ENCODE measurements around the gene MEPCE.

The MEPCE gene

DNA sequence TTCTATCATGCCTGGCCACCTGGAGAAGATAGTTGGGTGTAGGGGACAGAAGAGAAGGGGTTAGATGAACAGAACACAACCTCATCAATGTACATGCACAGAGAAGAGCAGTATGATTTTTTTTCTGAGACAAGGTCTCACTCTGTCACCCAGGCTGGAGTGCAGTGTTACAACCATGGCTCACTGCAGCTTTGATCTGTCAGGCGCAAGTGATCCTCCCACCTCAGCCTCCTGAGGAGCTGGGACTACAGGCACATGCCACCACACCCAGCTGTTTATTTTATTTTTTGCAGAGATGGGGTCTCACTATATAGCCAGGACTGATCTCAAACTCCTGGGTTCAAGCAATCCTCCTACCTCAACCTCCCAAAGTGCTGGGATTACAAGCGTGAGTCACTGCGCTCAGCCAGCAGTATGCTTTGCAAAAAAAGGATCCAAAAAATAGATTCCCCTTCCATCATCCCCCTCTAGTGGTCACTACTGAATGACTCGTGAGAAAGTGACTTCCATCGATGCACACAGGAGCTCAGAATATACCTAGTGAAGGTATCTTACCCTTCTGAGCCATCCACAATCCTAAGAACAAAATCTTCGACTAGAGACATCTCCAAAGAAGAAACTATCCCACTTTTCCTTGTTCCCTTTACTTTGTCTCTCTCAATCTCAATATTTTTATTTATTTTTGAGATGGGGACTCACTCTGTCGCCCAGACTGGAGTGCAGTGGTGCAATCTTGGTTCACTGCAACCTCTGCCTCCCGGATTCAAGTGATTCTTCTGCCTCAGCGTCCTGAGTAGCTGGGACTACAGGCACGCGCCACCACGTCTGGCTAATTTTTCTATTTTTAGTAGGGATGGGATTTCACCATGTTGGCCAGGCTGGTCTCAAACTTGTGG lies 22.1 kb upstream of the MEPCE start:
- peak; percentile 69 for DNase-seq (ENCODE audit: low spot score)

DNA sequence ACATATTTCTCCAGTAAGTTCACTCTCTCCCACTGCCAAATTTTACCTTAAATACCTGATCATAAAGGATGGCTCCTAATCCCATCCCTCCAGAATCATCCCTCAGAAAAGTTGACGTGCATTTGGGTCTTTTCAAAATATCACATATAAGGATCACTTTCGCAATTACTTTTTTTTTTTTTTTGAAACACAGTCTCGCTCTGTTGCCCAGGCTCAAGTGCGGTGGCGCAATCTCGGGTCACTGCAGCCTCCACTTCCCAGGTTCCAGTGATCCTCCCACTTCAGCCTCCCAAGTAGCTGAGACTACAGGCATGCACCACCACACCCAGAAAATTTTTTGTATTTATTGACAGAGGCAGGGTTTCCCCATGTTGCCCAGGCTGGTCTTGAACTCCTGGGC lies 18.5 kb upstream of the MEPCE start:
- no peak for DNase-seq (ENCODE audit: low spot score)

DNA sequence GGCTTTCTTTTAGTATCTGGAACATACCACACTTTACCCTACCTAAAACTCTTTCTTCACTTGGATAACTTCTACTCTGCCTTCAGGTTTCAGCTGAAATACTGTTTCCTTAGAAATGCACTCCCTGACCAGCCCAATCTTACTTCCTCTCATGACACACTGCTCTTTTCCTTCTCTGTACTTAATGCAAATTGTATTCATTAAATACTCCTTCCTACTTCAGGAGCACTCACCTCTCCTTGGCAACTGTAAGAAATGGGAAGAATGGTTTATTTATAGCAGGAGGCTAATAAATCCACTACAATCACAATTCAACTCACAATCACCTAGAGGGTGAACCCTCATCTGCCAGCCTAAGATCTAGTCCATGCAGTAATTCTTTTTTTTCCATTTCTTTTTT lies 16.3 kb upstream of the MEPCE start:
- no peak for DNase-seq (ENCODE audit: low spot score)

DNA sequence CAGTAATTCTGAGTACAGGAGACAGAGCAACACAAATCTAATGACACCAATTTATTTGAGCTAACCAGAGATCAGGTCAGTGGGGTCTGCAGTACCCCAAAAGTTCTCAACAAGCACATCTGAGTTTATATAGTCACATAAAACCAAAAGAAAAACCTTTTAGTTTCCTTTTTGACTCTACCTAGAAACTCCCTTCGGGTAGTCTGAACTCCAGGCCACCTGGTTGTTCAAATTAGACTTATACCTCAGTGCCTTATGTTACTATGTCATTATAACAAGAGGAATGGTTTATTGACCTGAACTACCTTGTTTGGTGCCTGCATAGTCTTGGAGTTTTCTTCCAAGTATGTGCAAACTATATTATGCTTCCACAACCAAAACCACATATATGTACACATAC lies 15.7 kb upstream of the MEPCE start:
- DNase-seq (ENCODE audit: low spot score) = no peak

DNA sequence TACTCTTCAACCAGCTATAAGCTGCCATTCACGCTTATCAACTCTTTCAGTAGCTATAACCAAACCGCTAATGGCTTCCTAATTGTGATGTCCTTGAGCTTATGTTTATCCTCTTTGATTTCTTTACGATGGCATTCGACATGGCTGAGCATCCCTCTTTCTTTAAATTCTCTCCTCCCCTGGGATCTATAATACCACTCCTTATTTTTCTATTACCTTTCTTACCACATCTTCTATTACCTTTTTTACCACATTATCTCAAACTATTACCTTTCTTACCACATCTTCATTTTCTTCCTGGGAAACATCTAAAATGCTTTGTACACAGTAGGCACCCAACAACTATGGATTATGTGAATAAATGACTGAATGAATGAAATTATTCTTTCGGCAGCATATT lies 14.2 kb upstream of the MEPCE start:
- DNase-seq (ENCODE audit: low spot score) = no peak

DNA sequence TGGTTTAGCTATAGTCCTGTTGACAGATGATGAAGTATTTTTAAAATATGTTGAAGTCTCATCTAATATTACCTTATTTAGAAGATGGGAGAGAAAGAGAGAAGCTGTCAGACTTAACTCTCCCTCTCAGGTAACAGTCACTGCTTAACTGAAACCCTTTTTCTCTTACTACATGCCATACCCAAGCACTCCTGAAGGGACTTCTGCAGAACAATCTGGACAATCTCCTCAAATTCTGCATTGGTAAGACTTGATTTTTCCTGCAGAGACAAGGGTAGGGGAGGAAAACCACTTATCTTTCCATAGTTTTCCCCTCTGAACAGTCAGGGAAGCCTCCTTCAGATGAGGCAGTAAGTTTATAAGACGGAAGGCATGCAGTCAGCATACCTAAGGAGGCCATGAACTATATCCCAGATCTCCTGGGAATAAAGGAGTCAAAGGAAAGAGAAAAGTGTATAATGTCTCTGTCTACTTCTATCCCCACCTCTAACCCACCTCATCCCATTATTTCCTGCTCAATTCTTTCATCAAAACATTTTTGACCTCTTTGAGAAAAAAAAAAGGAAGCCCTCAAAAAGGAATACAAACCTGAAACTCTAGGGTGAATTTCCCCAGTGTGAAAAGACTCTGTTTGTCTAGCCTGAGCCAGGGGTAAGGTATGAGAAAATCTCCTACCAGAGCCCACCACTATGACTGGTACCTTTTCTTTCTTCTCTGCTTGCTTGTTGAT lies 10.5 kb upstream of the MEPCE start:
- DNase-seq (ENCODE audit: low spot score) = no peak

DNA sequence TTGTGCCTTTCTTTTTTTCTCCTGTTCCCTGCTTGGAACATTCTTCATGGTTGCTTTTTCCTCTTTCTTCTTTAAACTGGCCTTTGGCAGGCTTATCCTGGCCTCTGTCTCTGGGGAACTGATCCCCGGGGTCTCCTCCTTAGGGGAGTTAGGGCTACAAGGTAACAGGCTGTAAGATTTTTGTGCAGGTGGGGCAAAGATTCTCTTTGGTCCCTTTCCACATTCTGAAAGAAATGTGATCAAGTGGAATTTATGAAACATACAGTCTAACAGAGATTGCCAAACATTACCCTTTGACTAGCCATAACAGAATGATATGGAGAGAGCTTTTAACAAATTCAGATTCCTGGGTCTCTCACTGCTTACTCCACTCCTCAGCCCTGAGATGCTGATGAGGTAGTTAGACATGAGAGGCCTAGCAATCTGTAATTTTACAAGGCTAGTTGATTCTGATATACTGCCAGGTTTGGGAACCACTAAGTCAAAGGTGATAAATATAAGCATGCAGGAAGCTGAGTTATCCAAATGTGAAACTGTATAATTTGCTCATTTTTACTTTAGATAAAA lies 9.9 kb upstream of the MEPCE start:
- no peak for DNase-seq (ENCODE audit: low spot score)

DNA sequence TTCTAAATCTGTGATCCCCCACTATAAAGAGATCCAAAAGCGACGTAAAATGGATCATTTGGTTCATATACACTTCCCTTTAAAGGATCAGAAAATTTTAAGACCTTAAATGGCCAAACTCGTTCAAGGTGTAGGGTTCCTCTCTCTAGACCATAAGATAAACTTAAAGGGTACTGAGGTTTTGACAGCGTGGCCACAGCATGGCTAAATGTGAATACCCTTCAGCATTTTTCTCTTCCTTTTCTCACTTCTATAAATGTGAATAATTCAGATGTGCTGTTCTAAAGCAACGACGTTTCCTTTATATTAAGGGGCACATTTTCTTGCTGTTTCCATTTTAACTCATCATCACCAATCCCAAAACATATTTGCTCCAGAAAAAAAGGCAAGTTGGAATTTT lies 6.3 kb upstream of the MEPCE start:
- DNase-seq (ENCODE audit: low spot score) = no peak

DNA sequence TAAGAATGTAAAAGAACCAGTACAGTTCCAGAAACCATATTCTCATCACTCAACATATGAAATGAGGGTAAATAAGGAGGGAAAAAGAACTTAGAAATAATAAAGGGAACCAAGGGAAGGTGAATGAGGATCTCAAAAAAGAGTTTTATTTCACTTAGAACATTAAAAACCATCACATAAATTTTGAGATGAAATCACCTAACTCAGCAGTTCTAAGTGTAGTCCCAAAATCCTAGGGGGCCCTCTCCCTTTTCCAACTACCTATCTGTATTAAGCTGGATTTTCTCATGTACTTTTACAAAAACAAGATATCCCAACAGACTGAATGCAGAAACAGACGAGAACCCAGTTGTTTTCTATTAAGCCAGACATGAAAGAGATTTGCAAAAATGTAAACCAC lies 4.3 kb upstream of the MEPCE start:
- no peak for DNase-seq (ENCODE audit: low spot score)

DNA sequence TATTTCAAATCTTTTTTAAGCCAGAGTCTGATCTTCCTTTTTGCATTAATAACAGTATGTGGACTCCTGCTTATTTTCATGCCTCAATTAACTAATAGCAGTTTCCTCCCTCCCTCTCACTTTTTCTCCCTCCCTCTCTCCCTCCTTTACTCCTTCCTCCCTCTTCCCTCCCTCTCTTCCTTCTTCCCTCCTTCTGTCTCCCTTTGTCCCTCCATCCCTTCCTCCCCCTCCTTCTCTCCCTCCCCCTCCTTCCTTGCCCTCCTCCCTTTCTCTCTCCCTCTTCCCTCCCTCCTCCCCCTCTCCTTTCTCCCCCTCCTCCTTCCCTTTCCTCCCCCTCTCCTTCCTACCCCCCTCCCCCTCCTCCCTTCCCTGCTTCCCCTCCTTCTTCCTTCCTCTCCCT lies 3.1 kb upstream of the MEPCE start:
- no peak for DNase-seq (ENCODE audit: low spot score)

DNA sequence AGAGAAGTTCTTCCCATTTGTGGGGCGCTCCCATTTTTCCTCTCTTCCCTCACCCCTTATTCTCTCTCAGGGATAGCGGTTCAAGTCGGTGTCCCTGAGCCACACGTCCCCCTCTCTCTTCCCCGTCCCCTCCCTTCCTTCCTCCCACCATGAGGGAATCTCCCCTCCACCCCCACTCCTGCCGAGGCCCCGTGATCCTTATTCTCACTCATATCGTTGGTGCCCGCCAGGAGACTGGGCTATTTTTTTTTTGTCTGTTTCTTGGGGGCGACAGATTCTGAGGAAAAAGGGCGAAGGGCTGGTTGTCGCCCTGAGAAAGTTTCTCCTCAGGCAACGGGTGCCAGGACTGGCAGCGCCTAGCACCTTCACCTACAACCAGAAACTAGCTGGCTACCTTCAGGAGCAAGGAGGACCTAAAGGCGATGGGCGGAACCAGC lies 1.9 kb upstream of the MEPCE start:
- DNase-seq (ENCODE audit: low spot score) = no peak

DNA sequence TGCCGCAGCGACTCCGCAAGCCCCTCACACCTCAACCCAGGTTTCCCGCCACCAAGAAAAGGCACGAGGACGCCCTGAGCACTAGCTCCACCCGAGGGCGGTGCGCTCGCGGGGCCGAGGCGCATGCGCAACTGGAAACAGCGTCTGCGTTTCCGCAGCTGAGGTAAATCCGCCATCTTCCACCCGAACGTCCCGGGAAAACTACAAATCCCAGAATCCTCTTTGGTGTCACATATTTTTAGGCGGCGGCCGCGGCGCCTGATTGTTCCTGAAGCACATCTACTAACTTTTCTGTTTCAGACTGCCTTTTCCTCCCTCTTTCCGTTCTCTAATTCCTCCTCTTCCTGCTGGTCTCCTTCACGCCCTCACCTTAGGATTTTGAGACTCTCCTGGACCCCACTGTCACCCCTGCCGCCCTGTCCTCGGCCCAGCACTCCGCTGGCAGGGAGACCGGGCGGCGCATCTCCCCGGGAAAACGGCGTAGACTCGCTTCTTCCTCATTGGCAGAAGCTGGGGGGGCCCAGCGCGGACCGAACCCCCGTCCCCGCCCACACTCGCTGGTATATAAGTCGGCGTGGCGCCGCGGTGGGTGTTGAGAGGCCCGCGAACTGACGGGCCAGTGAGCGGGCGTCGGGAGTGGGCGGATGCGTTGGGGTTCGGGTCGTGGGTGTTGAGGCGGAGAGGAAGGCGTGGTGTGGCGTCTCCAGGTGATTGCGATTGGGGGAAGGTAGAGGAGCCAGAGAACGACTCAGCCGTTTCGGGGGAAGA lies 1.2 kb upstream of the MEPCE start, which contains the start of gene ZCWPW1:
Gene ZCWPW1 (minus strand): TSS at position 505 of the 768 bp plus-strand sequence. CDS start 8,054 bp downstream, outside the sequence.
- peak; percentile 99 for DNase-seq (ENCODE audit: low spot score)

DNA sequence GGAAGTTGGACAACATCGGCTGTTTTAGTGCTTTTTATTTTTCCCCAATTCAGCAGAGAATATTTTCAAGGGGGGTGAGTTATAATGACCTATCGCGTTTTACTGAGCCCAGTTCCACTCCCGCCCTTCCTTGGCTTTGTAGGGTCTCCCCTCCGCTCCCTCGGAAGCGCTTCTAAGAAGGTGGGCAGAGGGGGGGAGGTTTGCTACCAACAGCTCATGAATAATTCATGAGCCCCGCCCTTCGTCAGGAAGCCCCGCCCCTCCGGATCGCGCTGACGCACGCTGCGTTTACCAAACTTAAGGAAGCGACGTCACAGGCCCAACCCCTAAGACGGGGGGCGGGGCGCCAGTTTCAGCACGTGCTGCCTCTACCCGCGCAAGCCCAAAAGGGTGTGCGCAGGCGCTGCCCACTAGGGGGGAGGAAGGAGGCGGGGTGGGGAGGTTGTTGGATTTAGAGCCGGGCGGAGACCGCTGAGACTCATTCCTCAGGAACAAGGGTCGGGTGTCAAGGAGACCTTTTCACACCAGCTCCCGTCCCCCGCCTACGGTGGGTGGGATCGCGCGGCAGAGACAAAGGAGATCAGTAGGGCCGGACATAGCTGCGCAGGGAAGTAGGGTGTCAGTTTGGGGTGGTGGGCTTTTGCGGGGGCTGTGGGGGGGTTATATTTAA lies 529 bp upstream of the MEPCE start:
- peak; percentile 100 for DNase-seq (ENCODE audit: low spot score)

DNA sequence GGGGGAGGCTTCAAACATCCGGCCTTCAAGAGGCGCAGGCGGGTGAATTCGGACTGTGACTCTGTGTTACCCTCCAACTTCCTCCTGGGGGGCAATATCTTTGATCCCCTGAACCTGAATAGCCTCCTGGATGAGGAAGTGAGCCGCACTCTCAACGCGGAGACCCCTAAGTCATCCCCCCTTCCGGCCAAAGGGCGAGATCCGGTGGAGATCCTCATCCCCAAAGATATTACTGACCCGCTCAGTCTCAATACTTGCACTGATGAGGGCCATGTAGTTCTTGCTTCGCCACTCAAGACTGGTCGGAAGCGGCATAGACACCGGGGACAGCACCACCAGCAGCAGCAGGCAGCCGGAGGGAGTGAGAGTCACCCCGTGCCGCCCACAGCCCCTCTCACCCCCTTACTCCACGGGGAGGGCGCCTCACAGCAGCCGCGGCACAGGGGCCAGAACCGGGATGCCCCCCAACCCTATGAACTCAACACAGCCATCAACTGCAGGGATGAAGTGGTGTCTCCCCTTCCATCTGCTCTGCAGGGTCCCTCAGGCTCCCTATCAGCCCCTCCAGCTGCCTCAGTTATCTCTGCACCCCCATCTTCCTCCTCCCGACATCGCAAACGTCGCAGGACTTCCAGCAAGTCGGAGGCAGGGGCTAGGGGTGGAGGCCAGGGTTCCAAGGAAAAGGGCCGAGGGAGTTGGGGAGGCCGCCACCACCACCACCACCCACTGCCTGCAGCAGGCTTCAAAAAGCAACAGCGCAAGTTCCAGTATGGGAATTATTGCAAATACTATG lies 1.1 kb downstream of the MEPCE start:
- no peak for DNase-seq (ENCODE audit: low spot score)

DNA sequence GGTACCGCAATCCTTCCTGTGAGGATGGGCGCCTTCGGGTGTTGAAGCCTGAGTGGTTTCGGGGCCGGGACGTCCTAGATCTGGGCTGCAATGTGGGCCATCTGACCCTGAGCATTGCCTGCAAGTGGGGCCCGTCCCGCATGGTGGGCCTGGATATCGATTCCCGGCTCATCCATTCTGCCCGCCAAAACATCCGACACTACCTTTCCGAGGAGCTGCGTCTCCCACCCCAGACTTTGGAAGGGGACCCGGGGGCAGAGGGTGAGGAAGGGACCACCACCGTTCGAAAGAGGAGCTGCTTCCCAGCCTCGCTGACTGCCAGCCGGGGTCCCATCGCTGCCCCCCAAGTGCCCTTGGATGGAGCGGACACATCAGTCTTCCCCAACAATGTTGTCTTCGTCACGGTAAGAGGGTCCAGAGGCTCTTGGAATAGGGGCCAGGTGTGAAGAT lies 1.7 kb downstream of the MEPCE start:
- DNase-seq (ENCODE audit: low spot score) = no peak

DNA sequence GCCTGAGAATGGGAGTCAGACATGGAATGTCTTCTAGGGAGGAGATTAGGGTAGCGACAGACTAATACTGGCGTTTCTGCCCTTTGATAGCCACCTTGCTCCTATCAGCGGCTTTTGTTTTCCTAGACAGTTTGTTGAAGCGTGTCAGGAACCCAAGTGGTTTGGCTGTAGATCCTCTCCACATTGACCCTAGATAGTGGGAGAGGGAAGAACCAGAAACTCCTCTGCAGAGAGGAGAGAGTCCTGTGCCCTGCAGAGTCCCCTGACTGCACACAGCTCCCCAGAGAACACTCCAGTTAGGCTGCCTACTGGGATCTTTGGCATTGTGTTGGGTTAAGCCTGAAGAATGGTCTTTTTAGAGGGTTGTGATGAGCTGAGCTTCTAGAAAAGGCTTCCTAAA lies 2.4 kb downstream of the MEPCE start:
- DNase-seq (ENCODE audit: low spot score) = no peak

DNA sequence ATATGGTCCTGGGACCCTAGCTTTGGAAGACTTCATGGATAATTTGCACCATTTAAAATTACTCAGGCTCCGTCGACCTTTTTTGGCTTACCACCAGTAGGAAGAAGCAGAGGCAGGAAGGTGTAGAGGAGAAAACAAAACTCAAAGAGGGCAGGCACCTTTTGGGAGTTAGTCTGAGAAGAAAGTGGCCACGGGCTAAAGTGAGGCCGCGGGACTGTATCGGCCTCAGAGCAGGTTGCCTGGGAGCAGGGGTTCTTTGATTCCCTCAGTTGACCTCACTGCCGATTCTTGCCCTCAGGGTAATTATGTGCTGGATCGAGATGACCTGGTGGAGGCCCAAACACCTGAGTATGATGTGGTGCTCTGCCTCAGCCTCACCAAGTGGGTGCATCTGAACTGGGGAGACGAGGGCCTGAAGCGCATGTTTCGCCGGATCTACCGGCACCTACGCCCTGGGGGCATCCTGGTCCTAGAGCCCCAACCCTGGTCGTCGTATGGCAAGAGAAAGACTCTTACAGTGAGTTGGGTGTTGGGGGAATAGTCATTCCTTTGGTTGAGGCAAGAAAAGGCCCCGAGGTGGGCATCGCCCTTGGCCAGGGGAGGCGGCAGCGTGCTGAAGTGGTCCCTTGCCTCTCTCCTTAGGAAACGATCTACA lies 3.1 kb downstream of the MEPCE start:
- no peak for DNase-seq (ENCODE audit: low spot score)

DNA sequence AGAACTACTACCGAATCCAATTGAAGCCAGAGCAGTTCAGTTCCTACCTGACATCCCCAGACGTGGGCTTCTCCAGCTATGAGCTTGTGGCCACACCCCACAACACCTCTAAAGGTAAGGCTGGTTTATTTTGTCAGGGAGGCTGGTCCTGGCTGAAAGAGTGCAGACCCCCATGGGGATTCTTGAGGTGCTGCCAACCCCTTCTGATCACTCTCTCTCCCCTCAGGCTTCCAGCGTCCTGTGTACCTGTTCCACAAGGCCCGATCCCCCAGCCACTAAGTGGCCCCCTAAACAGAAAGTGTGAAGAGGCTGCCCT lies 3.6 kb downstream of the MEPCE start:
- no peak for DNase-seq (ENCODE audit: low spot score)

DNA sequence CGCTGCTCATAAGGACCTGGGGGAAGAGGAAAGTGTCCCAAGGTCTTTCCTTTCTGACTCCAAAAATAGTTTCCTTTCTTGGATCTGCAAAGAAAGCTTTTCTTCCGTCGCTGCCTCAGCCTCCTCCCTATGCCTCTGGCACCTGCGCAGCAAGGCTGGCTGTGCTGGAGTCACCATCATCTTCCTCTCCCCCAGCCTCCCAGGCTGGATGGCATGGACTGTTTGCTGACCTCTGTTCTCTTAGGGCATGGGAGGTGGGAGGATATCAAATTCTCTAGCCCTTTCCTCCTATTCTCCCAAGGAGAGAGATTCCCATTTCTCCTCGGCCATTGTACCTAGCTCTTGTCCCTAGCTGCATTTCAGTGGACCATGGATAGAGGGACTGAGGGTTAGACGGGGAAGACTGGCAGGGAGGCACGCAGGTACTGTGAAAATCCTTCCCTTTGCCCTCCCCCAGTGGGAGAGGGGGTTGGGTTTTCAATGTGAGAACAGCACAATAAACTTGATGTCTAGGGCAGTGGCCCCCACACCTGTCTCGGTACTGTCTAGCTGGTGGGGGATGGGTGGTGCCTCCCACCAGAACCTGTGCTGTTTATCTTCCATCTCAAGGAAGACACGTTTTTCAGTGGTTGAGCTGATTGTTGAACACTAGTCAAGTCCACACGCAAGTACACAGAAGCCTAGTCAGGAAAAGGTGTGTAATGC lies 4.1 kb downstream of the MEPCE start:
- DNase-seq (ENCODE audit: low spot score) = no peak
